Osteocyte (in vitro differentiated cells): ENCODE results near the gene C14orf119. TPM values are rescaled to one million over a fixed set of nuclear protein-coding genes. Genes with fewer than 3 reads are reported as not detected.

Experiments
- DNase-seq: peaks from one replicate; pipeline ENCODE4 v3.0.0; 2021; ENCODE audit warnings: mixed read lengths; ENCODE audit not compliant: unreplicated experiment; ENCODE audit errors: extremely low spot score
- H3K27ac Mint-ChIP-seq: one replicate; pipeline ENCODE4 v1.8.0; 2021; ENCODE audit warnings: mild to moderate bottlenecking, mixed read lengths; ENCODE audit not compliant: unreplicated experiment
- H3K27me3 Mint-ChIP-seq: one replicate; pipeline ENCODE4 v1.8.0; 2021; ENCODE audit warnings: mixed read lengths; ENCODE audit not compliant: unreplicated experiment
- H3K36me3 Mint-ChIP-seq: one replicate; pipeline ENCODE4 v1.8.0; 2021; ENCODE audit warnings: mixed read lengths; ENCODE audit not compliant: unreplicated experiment
- H3K4me1 Mint-ChIP-seq: one replicate; pipeline ENCODE4 v1.8.0; 2021; ENCODE audit warnings: mixed read lengths; ENCODE audit not compliant: unreplicated experiment
- H3K4me3 Mint-ChIP-seq: one replicate; pipeline ENCODE4 v1.8.0; 2021; ENCODE audit warnings: mild to moderate bottlenecking, moderate library complexity, mixed read lengths; ENCODE audit not compliant: unreplicated experiment
- H3K9me3 Mint-ChIP-seq: one replicate; pipeline ENCODE4 v1.8.0; 2021; ENCODE audit warnings: mixed read lengths; ENCODE audit not compliant: unreplicated experiment
- total RNA-seq: library from RNA; stranded (reverse); gene quantifications from 2 replicates; pipeline ENCODE4 v1.2.1, GENCODE V29; 2021
- TF ChIP-seq, protein P1 (sequence below): fragments of 200-600 bp; sonication (generic); IDR thresholded peaks from 2 replicates; pipeline ENCODE4 v1.5.0; 2021; ENCODE audit warnings: antibody characterized with exemption, mild to moderate bottlenecking, moderate library complexity

Gene C14orf119
- total RNA-seq, 1 donor from 2014 or later: 61.3 TPM

GRCh38 chr14:23063601-23064000 is 31.7 kb upstream of the C14orf119 start:
- no peak overlapping the region for H3K27ac Mint-ChIP-seq
- peaks cover 38% of the 10 kb centered on the region for H3K36me3 Mint-ChIP-seq
- H3K4me1 Mint-ChIP-seq: peaks cover 33% of the 10 kb centered on the region
- no peaks in the 10 kb centered on the region for H3K9me3 Mint-ChIP-seq
- no peaks in the 10 kb centered on the region for H3K27me3 Mint-ChIP-seq
- no peak for DNase-seq
- TF ChIP-seq, protein P1, sequence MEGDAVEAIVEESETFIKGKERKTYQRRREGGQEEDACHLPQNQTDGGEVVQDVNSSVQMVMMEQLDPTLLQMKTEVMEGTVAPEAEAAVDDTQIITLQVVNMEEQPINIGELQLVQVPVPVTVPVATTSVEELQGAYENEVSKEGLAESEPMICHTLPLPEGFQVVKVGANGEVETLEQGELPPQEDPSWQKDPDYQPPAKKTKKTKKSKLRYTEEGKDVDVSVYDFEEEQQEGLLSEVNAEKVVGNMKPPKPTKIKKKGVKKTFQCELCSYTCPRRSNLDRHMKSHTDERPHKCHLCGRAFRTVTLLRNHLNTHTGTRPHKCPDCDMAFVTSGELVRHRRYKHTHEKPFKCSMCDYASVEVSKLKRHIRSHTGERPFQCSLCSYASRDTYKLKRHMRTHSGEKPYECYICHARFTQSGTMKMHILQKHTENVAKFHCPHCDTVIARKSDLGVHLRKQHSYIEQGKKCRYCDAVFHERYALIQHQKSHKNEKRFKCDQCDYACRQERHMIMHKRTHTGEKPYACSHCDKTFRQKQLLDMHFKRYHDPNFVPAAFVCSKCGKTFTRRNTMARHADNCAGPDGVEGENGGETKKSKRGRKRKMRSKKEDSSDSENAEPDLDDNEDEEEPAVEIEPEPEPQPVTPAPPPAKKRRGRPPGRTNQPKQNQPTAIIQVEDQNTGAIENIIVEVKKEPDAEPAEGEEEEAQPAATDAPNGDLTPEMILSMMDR: no peak
- H3K4me3 Mint-ChIP-seq: no peak overlapping the region

DNA sequence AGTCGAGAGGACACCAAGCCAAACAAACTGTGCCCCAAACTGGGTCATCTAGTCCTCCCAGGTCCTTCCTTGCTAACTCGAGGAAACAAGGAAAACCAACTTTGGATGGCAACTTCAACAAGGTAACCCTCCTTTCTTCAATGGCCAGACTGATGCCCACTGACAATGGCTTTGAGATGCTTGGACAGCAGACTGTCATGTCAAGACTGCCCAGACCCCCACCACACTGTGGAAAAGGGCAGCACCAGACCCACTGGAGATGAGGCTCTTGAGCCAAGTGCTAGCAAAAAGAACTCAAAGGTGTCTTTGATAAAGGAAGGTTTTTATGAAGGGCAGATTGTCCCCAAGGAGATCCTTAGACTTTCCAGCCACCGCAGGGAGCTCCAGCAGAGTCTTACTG is 28.9 kb upstream of the C14orf119 start:
- H3K9me3 Mint-ChIP-seq: no peaks in the 10 kb centered on the region
- peaks cover 35% of the 10 kb centered on the region for H3K36me3 Mint-ChIP-seq
- TF ChIP-seq, protein P1: no peak
- H3K4me3 Mint-ChIP-seq: no peak overlapping the region
- peaks cover 48% of the 10 kb centered on the region for H3K4me1 Mint-ChIP-seq
- no peaks in the 10 kb centered on the region for H3K27me3 Mint-ChIP-seq
- DNase-seq: peak; percentile 42
- no peak overlapping the region for H3K27ac Mint-ChIP-seq

GRCh38 chr14:23066855-23067744 is 28.2 kb upstream of the C14orf119 start:
- Mint-ChIP-seq H3K36me3 (peaks cover 34% of the 10 kb centered on the region), H3K4me1 (peaks cover 52% of the 10 kb centered on the region), H3K9me3 (no peaks in the 10 kb centered on the region), H3K27ac (no peak overlapping the region), H3K4me3 (no peak overlapping the region), H3K27me3 (no peaks in the 10 kb centered on the region)
- TF ChIP-seq, protein P1: no peak
- DNase-seq: peak; percentile 65

DNA sequence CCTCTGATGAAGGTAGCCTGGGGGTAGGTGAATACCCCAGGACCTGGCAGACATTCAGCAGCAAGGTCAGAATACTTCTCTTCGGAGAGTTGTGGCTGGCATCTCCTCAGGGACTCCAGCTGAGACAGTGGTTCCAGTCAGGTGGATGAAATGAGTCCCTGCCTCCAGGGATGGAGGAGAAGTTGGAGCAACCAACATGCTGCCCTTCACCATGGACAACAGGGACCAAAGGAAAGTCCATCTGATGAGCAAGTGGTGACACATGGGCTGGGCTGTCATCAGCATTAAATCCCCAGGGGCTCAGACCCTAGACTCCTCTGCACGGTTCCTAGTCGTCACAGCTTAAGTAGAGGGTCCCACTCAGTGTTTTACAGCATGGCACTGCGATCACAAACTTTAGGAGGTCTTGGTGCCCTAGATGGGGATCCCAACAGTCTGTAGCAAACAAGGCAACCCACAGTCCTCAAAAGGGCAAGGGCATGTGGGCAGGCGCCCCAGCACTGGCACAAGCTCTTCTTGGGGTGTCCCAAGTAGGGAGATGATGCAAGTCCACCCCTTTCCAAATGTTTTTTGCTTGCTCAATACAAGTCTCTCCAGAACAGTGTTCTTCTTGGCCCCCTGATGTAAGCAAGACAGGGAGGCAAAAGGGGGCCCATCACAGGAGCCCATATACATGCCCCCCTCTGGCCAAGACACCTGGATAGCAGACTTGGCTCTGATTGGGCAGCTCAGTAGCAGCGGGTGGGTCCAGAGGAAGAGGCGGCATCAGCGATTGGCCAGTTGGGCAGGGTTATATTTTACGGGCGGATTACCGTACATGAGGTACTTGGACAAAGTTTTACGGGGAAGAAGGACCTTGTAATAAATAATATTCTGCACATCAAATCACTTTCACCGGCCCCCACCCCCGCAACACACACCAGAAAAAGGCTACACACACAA is 27.2 kb upstream of the C14orf119 start:
- no peak overlapping the region for H3K4me3 Mint-ChIP-seq
- H3K4me1 Mint-ChIP-seq: peaks cover 50% of the 10 kb centered on the region

More for the DNA sequence above, 27.2 kb upstream of the C14orf119 start:
- Mint-ChIP-seq H3K36me3 (peaks cover 27% of the 10 kb centered on the region), H3K27me3 (no peaks in the 10 kb centered on the region), H3K27ac (peak overlapping the region; percentile 50), H3K9me3 (no peaks in the 10 kb centered on the region)
- TF ChIP-seq, protein P1: no peak
- DNase-seq: no peak
